Immature natural killer cell (primary cell): Measurements from ENCODE around the gene KLF3. TPM values are rescaled to one million over a fixed set of nuclear protein-coding genes. Genes with fewer than 3 reads are reported as not detected.

ENCODE experiments used
- DNase-seq, 3 donors: peaks; one replicate each; pipeline ENCODE4 v3.0.0; 2022; ENCODE audit warnings: mixed read lengths in 1 of 3
- H3K27ac Mint-ChIP-seq, 6 donors: one replicate each; pipeline ENCODE4 v1.8.0; 2020; ENCODE audit warnings: mixed read lengths in 6 of 6, mild to moderate bottlenecking in 5 of 6, inconsistent platforms in 4 of 6, moderate library complexity in 3 of 6
- H3K27me3 Mint-ChIP-seq, 3 donors: one replicate each; pipeline ENCODE4 v1.8.0; 2020 to 2021; ENCODE audit warnings: low read depth in 3 of 3, mild to moderate bottlenecking in 3 of 3, mixed read lengths in 3 of 3, moderate library complexity in 3 of 3, inconsistent platforms in 1 of 3
- H3K36me3 Mint-ChIP-seq, 3 donors: one replicate each; pipeline ENCODE4 v1.8.0; 2020; ENCODE audit warnings: mixed read lengths in 3 of 3, inconsistent platforms in 2 of 3, mild to moderate bottlenecking in 2 of 3
- H3K4me1 Mint-ChIP-seq, 2 donors: one replicate each; pipeline ENCODE4 v1.8.0; 2020; ENCODE audit warnings: inconsistent platforms in 2 of 2, mild to moderate bottlenecking in 2 of 2, mixed read lengths in 2 of 2, moderate library complexity in 1 of 2
- H3K4me3 Mint-ChIP-seq, 5 donors: one replicate each; pipeline ENCODE4 v1.8.0; 2020; ENCODE audit warnings: mild to moderate bottlenecking in 5 of 5, mixed read lengths in 5 of 5, inconsistent platforms in 3 of 5, moderate library complexity in 3 of 5
- H3K9me3 Mint-ChIP-seq, 6 donors: one replicate each; pipeline ENCODE4 v1.8.0; 2020; ENCODE audit warnings: mild to moderate bottlenecking in 6 of 6, mixed read lengths in 6 of 6, inconsistent platforms in 4 of 6, moderate library complexity in 3 of 6
- polyA plus RNA-seq, 3 donors: library from polyadenylated mRNA; unstranded; fragments of 300-500 nt; fragmentation: Illumina TruSeq; gene quantifications; one replicate each; pipeline ENCODE4 v1.2.3, GENCODE V29; 2021

Gene KLF3
- polyA plus RNA-seq, 3 donors from 2014 or later: 41.3 to 78.0 (median 63.8) TPM

DNA sequence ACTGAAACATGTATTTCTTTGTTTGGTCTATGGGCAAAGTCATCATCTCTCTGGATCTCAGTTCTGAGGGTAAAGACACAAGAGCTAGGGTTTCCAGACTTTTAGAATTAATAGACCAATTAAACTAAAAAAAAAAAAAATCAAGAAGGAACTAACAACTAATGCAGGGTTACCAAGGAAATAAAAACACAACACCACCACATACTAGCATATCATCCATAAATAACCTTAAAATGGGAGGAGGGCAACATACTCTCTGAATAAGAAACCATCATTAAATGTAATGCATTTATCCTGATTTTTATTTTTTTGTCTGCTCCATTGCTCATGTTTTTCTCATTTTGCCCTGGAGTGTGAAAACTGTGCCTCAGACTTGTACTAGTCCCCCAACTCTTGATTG, 33.5 kb upstream of the KLF3 start:
- no peak for DNase-seq
- Mint-ChIP-seq H3K27ac (no peak overlapping the region), H3K9me3 (no peaks in the 10 kb centered on the region), H3K4me1 (no peaks in the 10 kb centered on the region), H3K4me3 (no peak overlapping the region), H3K36me3 (peaks cover 0 to 4% (median 0%) of the 10 kb centered on the region in 3 donors), H3K27me3 (peaks cover 0 to 2% (median 1%) of the 10 kb centered on the region in 3 donors)

DNA sequence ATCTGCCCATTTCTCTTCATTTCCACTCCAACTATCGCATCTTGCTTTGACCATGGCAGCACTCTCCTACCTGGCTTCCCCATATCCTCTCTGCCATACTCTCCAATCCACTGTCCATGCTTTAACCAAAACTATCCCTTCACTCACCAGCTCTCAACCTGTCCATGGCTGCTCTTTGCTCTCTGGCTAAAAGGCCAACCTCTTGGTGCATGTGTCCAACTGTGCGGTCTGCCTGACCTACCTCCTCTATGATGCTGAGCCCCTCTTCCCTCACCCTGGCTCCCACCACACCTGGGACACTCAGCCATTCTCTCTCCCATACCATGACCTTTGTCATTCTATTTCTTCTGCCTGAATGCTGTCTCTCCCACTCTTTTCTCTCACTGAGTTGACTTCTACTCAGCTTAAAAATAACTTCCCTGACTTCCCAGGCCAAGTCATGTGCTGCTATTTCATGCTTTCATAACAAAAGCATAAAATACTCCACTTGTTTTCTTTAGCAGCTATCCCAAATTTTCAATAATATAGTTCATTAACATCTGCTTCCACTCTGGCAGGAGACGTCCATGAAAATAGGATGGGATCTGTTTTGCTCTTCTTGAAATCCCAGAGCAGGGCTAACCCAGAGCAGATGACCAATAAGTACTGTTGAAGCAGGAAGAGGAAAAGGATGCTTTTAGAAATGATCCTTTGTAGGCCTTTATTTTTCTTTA, 29.8 kb upstream of the KLF3 start:
- H3K9me3 Mint-ChIP-seq: no peaks in the 10 kb centered on the region
- no peak for DNase-seq
- H3K4me1 Mint-ChIP-seq: no peaks in the 10 kb centered on the region
- no peak overlapping the region for H3K4me3 Mint-ChIP-seq
- H3K27me3 Mint-ChIP-seq: peaks cover 1 to 3% (median 2%) of the 10 kb centered on the region in 3 donors
- H3K27ac Mint-ChIP-seq: peak overlapping the region in 1 of 6 donors; percentile 74
- H3K36me3 Mint-ChIP-seq: no peaks in the 10 kb centered on the region

DNA sequence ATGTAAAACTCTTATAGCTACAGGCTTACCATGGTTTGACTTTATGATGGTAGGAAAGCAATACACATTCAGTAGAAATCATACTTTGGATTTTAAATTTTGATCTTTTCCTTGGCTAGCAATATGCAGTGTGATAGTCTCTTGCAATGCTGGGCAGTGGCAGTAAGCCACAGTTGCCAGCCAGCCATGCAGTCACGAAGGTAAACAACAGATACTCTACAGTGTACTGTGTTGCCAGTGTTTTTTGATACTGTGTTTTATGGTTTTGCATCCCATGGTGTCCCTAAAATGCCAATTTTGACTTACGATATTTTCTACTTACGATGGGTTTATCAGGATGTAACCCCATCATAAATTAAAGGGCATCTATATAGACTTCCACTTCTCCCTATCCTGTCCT, 24.8 kb upstream of the KLF3 start:
- Mint-ChIP-seq H3K4me1 (no peaks in the 10 kb centered on the region), H3K4me3 (no peak overlapping the region), H3K27ac (no peak overlapping the region), H3K27me3 (peaks cover 2 to 7% (median 3%) of the 10 kb centered on the region in 3 donors), H3K36me3 (peaks cover 0 to 9% (median 4%) of the 10 kb centered on the region in 3 donors), H3K9me3 (peaks cover 0 to 5% (median 0%) of the 10 kb centered on the region in 6 donors)
- DNase-seq: no peak

DNA sequence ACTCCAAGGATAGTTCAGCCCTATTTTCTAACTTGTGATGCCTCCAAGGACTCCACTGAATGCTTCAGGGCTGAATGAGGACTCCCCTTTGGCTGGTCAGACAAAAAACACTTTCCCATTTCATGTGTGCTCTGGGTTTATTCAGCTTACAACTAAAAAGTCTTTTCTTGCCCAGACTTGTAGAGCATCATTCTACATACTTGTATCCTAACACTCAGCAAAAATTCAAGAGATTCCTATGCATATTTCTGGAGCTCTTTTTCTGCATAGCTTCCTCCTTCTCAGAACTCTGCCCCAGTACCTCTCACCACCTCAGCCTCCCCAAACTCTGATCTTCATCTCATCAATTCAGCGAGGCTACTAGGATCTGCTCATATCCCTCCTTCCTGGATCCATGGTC, 22.2 kb upstream of the KLF3 start:
- Mint-ChIP-seq H3K4me3 (no peak overlapping the region), H3K27ac (no peak overlapping the region), H3K4me1 (peaks cover 0 to 6% of the 10 kb centered on the region in 2 donors), H3K27me3 (peaks cover 0 to 5% (median 2%) of the 10 kb centered on the region in 3 donors), H3K36me3 (peaks cover 0 to 9% (median 8%) of the 10 kb centered on the region in 3 donors), H3K9me3 (peaks cover 0 to 5% (median 0%) of the 10 kb centered on the region in 6 donors)
- DNase-seq: no peak

DNA sequence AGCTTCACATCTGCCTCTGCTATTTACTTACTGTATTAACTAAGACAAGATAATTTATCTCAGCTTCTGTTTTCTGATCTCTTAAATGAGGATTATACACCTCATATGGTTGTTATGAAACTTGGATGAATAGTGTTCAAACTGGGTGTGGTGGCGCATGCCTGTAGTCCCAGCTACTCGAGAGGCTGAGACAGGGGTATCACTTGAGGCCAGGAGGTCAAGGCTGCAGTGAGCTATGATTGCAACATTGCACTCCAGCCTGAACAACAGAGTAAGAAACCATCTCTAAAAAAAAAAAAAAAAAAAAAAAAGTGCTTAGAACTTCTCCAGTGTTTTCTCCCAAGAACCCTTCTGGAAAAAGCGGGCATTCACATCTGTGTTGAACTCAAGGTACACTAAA, 19.8 kb upstream of the KLF3 start:
- Mint-ChIP-seq H3K27ac (no peak overlapping the region), H3K4me1 (peaks cover 13 to 23% of the 10 kb centered on the region in 2 donors), H3K27me3 (peaks cover 0 to 5% (median 2%) of the 10 kb centered on the region in 3 donors), H3K36me3 (peaks cover 0 to 9% (median 8%) of the 10 kb centered on the region in 3 donors), H3K9me3 (peaks cover 0 to 5% (median 0%) of the 10 kb centered on the region in 6 donors), H3K4me3 (no peak overlapping the region)
- no peak for DNase-seq

DNA sequence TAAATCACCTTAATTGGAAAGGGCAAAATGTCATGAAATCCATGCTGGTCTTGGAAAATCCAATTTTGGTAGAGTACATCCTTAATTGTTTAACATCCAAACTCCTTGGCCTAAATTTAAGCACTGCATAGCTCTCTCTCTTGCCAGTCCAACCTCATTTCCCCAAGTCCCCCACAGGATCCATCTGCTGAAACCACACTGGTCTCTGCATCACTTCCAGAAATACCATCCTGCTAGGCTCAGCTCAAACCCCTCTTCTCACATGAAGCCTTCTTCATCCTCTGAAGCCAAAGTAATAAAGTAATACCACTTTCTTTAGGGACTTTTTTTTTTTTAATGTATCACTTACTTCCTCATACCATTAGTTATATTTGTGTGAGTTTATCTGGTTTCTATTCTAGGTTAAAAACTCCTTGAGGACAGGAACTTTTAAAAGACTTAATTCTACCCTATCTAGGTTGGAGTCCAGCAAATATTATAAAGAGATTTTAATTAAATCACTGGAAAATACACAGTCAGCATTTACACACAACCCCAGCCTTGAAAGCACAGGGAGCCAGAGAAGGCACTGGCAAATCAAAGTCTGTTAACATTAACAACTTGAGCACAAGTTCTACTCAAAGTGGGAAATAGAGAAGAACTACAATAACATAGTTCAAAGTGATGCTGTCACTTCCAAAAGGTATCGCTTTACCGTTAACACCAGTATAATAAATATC, 16.7 kb upstream of the KLF3 start:
- Mint-ChIP-seq H3K27me3 (peaks cover 0 to 2% (median 0%) of the 10 kb centered on the region in 3 donors), H3K4me1 (peaks cover 17 to 23% of the 10 kb centered on the region in 2 donors), H3K4me3 (no peak overlapping the region), H3K9me3 (no peaks in the 10 kb centered on the region), H3K27ac (peak overlapping the region in 4 of 6 donors; percentile 6 to 76 (median 42)), H3K36me3 (peaks cover 0 to 8% (median 0%) of the 10 kb centered on the region in 3 donors)
- DNase-seq: no peak

DNA sequence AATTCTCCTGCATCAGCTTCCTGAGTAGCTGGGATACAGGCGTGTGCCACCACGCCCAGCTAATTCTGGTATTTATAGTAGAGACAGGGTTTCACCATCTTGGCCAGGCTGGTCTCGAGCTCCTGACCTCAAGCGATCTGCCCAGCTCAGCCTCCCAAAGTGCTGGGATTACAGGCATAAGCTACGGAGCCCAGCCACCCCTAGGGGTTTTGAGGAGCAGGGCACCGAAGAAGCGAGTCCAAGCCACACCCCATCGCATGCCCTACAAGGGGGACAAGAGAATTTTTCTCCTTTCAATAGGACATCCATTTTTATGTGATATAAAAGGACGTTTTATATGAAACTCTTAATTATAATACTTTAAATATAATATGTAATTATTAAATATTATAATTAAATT, 13.9 kb upstream of the KLF3 start:
- H3K9me3 Mint-ChIP-seq: no peaks in the 10 kb centered on the region
- DNase-seq: no peak
- H3K4me3 Mint-ChIP-seq: no peak overlapping the region
- H3K4me1 Mint-ChIP-seq: peaks cover 42 to 50% of the 10 kb centered on the region in 2 donors
- peaks cover 9 to 12% (median 9%) of the 10 kb centered on the region in 3 donors for H3K27me3 Mint-ChIP-seq
- peak overlapping the region in 1 of 6 donors; percentile 31 for H3K27ac Mint-ChIP-seq
- peaks cover 0 to 10% (median 0%) of the 10 kb centered on the region in 3 donors for H3K36me3 Mint-ChIP-seq

DNA sequence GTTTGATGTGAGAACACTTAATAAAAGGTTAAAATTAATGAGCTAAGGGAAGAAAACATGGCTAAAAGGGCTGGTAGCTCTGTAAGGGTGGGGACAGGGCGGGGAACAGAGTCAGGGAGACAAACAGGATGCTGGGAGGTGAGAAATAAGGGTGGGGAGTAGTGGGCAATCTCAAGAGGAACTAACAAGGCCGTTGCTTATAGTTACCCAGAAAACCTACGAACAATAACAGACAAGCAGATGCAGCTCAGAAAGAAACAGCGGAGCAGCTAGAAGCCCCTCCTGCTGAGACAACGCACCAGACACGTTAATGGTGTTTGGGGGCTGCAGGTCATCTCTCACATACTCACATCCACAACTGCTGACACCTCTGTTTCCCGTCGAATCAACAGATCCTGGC, 9.7 kb upstream of the KLF3 start:
- peaks cover 57 to 59% of the 10 kb centered on the region in 2 donors for H3K4me1 Mint-ChIP-seq
- DNase-seq: peak; percentile 84 to 89 (median 87)
- peak overlapping the region; percentile 83 to 92 (median 89) for H3K4me3 Mint-ChIP-seq
- peaks cover 12 to 18% (median 13%) of the 10 kb centered on the region in 3 donors for H3K27me3 Mint-ChIP-seq
- peaks cover 0 to 6% (median 4%) of the 10 kb centered on the region in 3 donors for H3K36me3 Mint-ChIP-seq
- no peaks in the 10 kb centered on the region for H3K9me3 Mint-ChIP-seq
- H3K27ac Mint-ChIP-seq: peak overlapping the region; percentile 99 to 100 (median 99)

DNA sequence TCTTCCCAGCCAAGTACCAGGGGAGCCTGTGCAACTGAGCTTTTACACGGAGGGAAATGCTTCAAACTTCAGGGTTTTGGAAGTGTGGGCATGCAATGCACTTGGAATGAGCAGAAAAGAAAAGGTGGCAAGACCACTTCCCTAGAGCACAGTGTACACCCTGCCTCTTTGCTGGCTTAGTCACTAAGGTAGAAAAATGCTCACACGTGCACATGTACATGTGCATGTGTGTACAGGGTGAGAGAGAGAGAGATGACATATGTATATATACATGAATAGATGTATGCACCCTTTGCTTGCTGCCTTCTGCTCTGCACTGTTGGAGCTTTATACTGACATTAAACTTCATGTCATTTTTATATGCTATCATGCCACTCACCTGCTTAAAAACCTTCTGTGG, 7.9 kb upstream of the KLF3 start:
- DNase-seq: no peak
- peak overlapping the region; percentile 66 to 92 (median 87) for H3K4me3 Mint-ChIP-seq
- peaks cover 74 to 75% of the 10 kb centered on the region in 2 donors for H3K4me1 Mint-ChIP-seq
- H3K9me3 Mint-ChIP-seq: no peaks in the 10 kb centered on the region
- H3K27ac Mint-ChIP-seq: peak overlapping the region; percentile 99 to 100 (median 99)
- H3K27me3 Mint-ChIP-seq: peaks cover 12 to 18% (median 14%) of the 10 kb centered on the region in 3 donors
- H3K36me3 Mint-ChIP-seq: peaks cover 0 to 6% (median 4%) of the 10 kb centered on the region in 3 donors

DNA sequence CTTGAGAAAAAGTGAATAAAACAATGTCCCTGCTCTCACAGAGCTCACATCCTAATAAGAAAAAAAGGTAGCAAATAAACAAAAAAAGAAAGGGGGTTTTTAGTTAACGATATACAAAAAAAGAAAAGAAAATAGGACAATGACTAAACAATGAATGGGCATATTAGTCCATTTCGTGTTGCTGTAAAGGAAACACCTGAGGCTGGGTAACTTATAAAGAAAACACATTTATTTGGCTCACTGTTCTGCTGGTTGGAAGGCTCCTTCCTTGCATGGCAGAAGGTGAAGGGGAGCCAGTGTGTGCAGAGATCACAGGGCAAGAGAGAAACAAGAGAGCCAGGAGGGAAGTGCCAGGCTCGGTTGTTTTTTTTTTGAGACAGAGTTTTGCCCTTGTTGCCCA, 4.7 kb upstream of the KLF3 start:
- no peak for DNase-seq
- peak overlapping the region in 1 of 5 donors; percentile 6 for H3K4me3 Mint-ChIP-seq
- peaks cover 0 to 4% (median 0%) of the 10 kb centered on the region in 3 donors for H3K36me3 Mint-ChIP-seq
- H3K27me3 Mint-ChIP-seq: peaks cover 16 to 24% (median 17%) of the 10 kb centered on the region in 3 donors
- peaks cover 69 to 73% of the 10 kb centered on the region in 2 donors for H3K4me1 Mint-ChIP-seq
- peak overlapping the region; percentile 24 to 88 (median 82) for H3K27ac Mint-ChIP-seq
- H3K9me3 Mint-ChIP-seq: no peaks in the 10 kb centered on the region

DNA sequence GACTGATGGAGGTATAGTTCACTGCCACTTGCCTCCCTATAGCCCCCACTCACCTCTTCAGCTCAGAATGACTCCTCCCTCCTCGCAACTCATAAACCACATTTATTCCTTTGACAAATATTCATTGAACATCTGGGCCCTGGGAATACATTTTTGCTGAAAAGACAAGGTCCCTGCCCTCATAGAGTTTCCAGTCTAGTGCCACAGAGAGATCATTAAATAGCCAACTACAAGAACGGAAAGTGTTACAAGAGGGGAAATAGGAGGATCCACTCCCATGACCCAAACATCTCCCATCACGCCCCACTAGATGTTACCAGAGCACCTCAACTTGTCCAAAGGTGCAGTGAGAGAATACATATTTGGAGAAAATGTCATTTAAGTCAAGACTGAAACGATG, 3.2 kb upstream of the KLF3 start:
- H3K36me3 Mint-ChIP-seq: peaks cover 0 to 4% (median 0%) of the 10 kb centered on the region in 3 donors
- H3K27me3 Mint-ChIP-seq: peaks cover 10 to 22% (median 17%) of the 10 kb centered on the region in 3 donors
- H3K4me3 Mint-ChIP-seq: peak overlapping the region; percentile 30 to 89 (median 86)
- peaks cover 59 to 68% of the 10 kb centered on the region in 2 donors for H3K4me1 Mint-ChIP-seq
- no peaks in the 10 kb centered on the region for H3K9me3 Mint-ChIP-seq
- DNase-seq: no peak
- H3K27ac Mint-ChIP-seq: peak overlapping the region; percentile 88 to 98 (median 96)

DNA sequence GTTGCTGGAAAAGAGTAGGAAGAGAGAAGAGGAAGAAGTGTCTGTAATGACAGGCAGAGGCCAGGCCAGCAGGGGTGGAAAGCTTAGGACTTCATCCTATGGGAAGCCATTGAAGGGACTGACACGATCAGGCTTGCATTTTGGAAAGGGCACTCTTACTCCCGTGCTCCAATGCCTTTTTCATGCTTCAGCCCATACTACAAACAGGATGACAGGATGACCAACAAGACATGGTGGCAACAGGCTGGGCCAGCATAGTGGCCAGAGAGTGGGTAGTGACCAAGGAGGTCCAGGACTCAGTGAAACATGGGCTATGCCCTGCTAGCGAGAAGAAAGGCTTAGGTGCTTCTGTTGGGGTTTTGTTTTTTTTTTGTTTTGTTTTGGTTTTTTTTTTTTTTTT, 2.6 kb upstream of the KLF3 start:
- DNase-seq: no peak
- H3K4me3 Mint-ChIP-seq: peak overlapping the region; percentile 30 to 89 (median 86)
- H3K27ac Mint-ChIP-seq: peak overlapping the region; percentile 88 to 98 (median 96)
- no peaks in the 10 kb centered on the region for H3K9me3 Mint-ChIP-seq
- peaks cover 59 to 68% of the 10 kb centered on the region in 2 donors for H3K4me1 Mint-ChIP-seq
- H3K36me3 Mint-ChIP-seq: peaks cover 0 to 4% (median 0%) of the 10 kb centered on the region in 3 donors
- peaks cover 9 to 22% (median 22%) of the 10 kb centered on the region in 3 donors for H3K27me3 Mint-ChIP-seq

DNA sequence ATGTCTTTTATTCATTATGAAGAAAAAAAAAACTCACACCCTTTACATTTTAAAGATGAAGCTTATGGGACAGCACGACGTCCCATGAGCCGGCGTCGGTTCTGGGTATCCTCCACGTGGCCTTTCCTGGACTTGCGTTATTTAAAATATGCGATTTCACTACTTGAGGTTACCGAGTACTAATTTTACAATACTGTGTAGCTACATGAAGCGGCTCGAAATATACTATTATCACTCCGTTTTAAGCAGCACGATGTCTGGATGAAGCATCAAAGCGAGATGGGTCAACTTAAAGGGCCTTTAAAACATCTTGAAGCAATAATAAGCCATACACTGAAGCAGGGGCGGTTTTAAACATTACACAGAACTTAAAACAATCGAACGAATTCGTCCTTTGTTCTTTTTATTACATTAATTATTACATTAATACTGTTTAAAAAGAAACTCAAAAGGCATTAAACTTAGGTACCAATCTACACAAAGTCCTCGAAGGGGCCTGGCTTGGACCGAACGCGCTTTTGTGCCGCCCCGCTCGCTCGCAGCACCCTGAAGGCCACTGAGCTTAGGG, 1.4 kb upstream of the KLF3 start:
- no peaks in the 10 kb centered on the region for H3K9me3 Mint-ChIP-seq
- H3K27ac Mint-ChIP-seq: peak overlapping the region; percentile 88 to 98 (median 96)
- H3K4me3 Mint-ChIP-seq: peak overlapping the region; percentile 85 to 89 (median 86)
- peaks cover 9 to 30% (median 29%) of the 10 kb centered on the region in 3 donors for H3K27me3 Mint-ChIP-seq
- H3K36me3 Mint-ChIP-seq: peaks cover 0 to 4% (median 0%) of the 10 kb centered on the region in 3 donors
- H3K4me1 Mint-ChIP-seq: peaks cover 67 to 77% of the 10 kb centered on the region in 2 donors
- DNase-seq: no peak
